Lower leg skin (tissue), 3 donors: Measurements from ENCODE around the gene SASH1.
"Not testable (repeated sequence)": the region's sequence is repeated elsewhere in the genome, so short reads cannot be mapped to it uniquely, and the experiment has no call there.

ENCODE experiments used
- CTCF ChIP-seq, 3 donors: fragments of 450-650 bp; IDR thresholded peaks; one replicate each; pipeline ENCODE4 v1.5.1; 2016; ENCODE audit warnings: antibody characterized with exemption in 3 of 3, mild to moderate bottlenecking in 3 of 3, moderate library complexity in 2 of 3
- POLR2A ChIP-seq, 2 donors: fragments of 450-650 bp; IDR thresholded peaks; one replicate each; pipeline ENCODE4 v1.6.1; 2016 to 2017; ENCODE audit warnings: antibody characterized with exemption in 2 of 2, mild to moderate bottlenecking in 1 of 2, moderate library complexity in 1 of 2

- TF ChIP-seq POLR2A, CTCF (IDR thresholded peaks at IDR 0.05): not testable (repeated sequence)
Measured at GRCh38 chr6:148585641-148586040, 243.0 kb downstream of the SASH1 start.
